C4-2B (cell line): ENCODE data around the gene WASHC3.

Source experiments
- H3K27ac ChIP-seq: fragments of 450-650 bp; 2 replicates; pipeline ENCODE4 v1.5.1; 2017
- ZFX ChIP-seq: fragments of 450-650 bp; IDR thresholded peaks from 2 replicates; pipeline ENCODE4 v1.6.1; 2017
- TF ChIP-seq, protein P1 (sequence below): fragments of 450-650 bp; conservative IDR thresholded peaks from 2 replicates; pipeline ENCODE4 v1.5.1; 2017; ENCODE audit warnings: mild to moderate bottlenecking

WASHC3 gene

DNA sequence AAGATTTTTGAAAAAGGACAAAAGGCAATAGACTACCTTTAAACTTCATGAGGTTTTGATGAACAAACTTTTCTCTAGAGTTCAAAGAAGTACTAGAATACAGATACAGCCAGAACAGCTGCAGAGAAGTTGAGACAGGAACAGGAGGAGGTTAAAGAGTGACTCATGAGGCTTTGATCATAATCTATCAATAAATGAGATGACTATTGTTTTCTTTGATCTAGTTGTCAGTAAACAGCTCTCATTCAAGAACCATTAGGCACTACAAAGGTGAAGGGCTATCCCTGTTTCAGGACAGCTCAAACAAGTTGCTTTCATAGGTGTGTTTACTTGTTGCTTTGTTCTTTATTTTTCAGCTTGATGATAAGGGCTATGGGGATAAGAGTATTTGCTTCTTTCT is 2.4 kb downstream of the WASHC3 start:
- H3K27ac ChIP-seq = no peak overlapping the region
- TF ChIP-seq, protein P1, sequence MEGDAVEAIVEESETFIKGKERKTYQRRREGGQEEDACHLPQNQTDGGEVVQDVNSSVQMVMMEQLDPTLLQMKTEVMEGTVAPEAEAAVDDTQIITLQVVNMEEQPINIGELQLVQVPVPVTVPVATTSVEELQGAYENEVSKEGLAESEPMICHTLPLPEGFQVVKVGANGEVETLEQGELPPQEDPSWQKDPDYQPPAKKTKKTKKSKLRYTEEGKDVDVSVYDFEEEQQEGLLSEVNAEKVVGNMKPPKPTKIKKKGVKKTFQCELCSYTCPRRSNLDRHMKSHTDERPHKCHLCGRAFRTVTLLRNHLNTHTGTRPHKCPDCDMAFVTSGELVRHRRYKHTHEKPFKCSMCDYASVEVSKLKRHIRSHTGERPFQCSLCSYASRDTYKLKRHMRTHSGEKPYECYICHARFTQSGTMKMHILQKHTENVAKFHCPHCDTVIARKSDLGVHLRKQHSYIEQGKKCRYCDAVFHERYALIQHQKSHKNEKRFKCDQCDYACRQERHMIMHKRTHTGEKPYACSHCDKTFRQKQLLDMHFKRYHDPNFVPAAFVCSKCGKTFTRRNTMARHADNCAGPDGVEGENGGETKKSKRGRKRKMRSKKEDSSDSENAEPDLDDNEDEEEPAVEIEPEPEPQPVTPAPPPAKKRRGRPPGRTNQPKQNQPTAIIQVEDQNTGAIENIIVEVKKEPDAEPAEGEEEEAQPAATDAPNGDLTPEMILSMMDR = no peak
- TF ChIP-seq ZFX = no peak

DNA sequence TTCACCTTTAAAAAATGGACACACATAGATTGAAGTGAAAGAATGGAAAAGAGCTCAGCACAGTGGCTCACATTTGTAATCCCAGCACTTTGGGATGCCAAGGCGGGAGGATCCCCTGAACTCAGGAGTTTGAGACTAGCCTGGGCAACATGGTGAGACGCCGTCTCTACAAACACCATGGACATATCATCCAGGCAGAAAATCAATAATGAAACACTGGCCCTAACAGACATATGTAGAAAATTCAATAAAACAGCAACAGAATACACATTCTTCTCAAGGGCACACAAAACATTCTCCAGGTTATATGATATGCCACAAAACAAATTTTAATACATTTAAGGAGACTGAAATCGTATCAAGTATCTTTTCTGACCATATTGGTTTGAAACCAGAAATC is 7.4 kb downstream of the WASHC3 start:
- no peak overlapping the region for H3K27ac ChIP-seq
- TF ChIP-seq ZFX = no peak
- TF ChIP-seq, protein P1 = no peak

DNA sequence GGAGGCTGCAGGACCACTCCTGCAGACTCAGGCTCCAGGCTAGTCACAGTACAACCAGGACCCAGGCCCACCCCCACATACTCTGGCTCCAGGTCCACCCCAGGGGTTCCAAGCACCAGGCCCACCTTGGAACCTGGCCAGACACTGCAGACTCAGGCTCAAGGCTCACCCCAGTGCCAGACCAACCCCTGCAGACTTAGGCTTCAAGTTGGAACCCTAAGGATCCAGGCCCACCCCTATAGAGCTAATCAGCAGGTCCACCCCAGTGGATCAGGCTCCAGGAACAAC is 8.8 kb downstream of the WASHC3 start:
- TF ChIP-seq, protein P1 = no peak
- TF ChIP-seq ZFX = no peak
- H3K27ac ChIP-seq = peak overlapping the region; percentile 48; the same call in 1 of the 2 replicates

DNA sequence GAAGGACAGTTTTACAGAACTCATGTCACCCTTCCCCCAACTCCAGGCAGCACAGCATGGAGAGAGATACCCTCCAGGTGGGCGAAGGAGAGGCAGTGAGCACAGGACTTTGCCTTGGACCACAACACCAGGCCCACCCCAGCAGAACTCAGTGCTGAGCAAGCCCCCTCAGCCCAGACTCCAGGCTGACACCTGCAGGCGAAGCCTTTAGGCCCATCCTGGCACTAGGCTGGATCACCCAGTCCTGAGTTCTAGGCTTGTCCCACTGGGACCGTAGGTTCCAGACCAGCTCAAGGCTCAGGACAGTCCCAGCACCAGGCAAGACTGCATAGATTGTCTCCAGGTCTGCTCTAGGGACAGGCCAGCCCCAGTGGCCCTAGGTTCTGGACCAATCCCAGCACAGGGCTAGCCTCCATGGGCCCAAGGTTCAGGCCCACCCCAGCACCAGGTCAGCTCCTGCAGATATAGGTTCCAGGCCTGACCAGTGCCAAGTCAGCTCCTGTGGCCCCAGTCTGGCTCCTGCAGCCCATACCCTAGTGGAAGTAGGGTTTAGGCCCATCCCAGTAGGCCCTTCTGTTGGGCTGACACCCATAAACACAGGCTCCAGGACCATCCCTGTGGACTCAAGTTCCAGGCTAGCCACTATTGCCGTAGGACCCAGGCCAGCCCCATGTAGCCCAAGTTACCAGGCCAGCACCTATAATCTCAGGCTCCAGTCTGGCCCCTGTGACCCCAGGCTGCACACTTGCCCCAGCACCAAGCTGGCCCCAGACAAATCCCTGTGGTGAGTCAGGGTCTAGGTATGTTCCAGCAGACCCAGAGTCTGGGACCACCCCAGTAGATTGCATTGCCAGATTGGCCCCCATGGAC is 9.4 kb downstream of the WASHC3 start:
- TF ChIP-seq, protein P1 = no peak
- TF ChIP-seq ZFX = no peak
- H3K27ac ChIP-seq = peak overlapping the region; percentile 48

DNA sequence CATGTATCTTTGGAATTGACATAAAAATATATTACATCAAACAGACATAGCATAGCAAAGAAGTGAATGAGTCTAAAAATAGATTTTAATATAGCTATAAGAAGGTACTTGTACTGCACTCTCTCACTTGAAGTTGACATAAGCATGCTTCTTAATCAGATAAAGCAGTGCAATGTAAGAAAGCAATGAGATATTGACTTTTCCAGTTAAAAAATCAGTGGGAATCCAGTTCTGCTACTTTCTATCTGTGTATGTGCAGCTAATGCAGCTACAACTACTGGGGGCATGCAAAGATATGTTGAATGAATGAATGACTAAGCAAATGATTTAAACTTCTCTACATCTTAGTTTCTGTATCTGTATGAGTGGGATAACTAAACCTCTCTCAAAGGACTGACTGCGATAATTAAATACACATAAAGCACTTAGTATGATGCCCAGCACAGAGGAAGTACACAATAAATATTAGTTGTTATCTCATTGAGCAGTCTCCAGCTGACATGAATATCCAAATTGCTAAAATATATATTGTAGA is 10.3 kb downstream of the WASHC3 start:
- no peak for TF ChIP-seq ZFX
- TF ChIP-seq, protein P1 = no peak
- no peak overlapping the region for H3K27ac ChIP-seq

DNA sequence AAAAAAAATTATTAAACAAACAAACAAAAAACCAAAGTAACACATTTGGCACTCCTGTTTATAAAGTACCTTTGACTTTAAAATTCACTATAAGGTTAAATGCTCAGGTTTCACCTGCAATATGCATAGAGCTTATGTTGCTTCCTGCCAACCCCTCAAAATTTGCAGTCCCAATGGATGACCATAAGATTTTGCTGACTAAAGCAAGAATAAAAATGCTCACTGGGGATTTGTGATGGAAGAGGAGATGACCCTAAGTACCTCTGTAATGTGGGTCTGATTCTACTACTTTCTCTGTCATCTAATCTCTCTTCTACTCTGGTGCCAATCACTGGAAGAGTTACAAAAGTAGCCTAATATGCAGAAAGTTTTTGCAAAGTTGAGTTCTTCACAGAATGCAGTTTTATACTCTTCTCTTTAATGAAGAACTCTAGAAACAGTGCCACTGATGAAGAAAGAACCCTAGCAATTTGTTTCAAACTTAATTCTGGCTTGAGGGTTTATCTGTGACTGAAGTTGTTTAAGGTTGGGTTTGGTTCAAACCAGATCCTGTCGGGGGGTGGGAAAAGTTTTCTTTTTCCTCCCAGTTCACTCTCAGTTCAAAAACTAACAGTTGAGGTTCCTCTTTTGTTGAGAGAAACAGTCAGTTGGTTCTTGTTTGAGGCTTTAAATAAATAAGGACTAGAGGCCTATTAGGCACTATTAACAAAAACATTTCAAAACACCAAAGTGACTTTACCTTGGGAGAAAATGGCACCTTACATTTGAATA is 10.9 kb downstream of the WASHC3 start:
- TF ChIP-seq, protein P1 = no peak
- TF ChIP-seq ZFX = no peak
- H3K27ac ChIP-seq = peak overlapping the region; percentile 36; the same call in 1 of the 2 replicates

DNA sequence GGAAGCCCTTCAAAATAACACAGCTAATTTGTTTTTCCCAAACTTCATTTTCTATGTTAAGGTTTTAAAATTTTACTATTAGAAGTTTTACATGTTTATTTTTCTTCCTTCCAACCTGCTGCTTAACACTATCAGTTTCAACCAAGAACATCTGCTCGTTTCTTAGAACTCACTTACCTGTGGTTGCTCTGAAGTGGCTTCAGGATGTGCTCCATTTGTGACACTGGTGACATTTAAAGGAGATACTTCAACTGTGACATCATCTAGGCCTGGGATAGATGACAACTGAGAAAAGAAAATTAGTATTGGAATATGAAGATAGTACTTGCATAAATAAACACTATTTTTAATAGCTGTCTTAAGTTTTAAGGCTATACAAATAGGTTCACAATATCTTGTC is 17.9 kb downstream of the WASHC3 start:
- no peak for TF ChIP-seq ZFX
- TF ChIP-seq, protein P1 = no peak
- no peak overlapping the region for H3K27ac ChIP-seq
